NCI-H146 treated with DMSO at 0.1 percent for 48 hours (cell line): Measurements from ENCODE around the gene MUC4.

Source experiments
- DNase-seq: peaks from one replicate; lab custom pipeline; 2025; ENCODE audit not compliant: unreplicated experiment; lab: John Stamatoyannopoulos, UW

MUC4 gene, protein sequence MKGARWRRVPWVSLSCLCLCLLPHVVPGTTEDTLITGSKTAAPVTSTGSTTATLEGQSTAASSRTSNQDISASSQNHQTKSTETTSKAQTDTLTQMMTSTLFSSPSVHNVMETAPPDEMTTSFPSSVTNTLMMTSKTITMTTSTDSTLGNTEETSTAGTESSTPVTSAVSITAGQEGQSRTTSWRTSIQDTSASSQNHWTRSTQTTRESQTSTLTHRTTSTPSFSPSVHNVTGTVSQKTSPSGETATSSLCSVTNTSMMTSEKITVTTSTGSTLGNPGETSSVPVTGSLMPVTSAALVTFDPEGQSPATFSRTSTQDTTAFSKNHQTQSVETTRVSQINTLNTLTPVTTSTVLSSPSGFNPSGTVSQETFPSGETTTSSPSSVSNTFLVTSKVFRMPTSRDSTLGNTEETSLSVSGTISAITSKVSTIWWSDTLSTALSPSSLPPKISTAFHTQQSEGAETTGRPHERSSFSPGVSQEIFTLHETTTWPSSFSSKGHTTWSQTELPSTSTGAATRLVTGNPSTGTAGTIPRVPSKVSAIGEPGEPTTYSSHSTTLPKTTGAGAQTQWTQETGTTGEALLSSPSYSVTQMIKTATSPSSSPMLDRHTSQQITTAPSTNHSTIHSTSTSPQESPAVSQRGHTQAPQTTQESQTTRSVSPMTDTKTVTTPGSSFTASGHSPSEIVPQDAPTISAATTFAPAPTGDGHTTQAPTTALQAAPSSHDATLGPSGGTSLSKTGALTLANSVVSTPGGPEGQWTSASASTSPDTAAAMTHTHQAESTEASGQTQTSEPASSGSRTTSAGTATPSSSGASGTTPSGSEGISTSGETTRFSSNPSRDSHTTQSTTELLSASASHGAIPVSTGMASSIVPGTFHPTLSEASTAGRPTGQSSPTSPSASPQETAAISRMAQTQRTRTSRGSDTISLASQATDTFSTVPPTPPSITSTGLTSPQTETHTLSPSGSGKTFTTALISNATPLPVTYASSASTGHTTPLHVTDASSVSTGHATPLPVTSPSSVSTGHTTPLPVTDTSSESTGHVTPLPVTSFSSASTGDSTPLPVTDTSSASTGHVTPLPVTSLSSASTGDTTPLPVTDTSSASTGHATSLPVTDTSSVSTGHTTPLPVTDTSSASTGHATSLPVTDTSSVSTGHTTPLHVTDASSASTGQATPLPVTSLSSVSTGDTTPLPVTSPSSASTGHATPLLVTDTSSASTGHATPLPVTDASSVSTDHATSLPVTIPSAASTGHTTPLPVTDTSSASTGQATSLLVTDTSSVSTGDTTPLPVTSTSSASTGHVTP (N-terminal part only)

DNA sequence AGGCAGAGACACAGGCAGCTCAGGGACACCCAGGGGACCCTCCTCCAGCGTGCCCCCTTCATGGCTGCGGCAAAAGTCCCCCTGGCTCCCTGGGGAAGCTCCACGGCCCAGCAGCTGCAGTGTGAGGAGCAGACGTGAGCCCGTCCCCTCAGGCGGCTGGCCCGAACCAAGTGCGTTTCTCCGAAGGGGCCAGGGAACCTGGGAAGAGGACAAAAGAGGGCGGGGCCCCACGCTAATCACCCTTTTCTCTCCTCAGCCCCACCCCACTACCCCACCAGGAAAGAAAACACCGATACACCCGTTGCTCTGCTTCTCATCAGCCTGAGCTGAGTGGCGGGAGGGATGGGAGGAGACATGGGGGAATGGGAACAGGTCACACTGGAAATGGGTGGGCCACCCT is at the start of gene MUC4:
MUC4 (minus strand) TSS at position 174 of the 400 bp plus-strand sequence; CDS start at position 62, 112 bp downstream.
- DNase-seq, result peak; percentile 68

DNA sequence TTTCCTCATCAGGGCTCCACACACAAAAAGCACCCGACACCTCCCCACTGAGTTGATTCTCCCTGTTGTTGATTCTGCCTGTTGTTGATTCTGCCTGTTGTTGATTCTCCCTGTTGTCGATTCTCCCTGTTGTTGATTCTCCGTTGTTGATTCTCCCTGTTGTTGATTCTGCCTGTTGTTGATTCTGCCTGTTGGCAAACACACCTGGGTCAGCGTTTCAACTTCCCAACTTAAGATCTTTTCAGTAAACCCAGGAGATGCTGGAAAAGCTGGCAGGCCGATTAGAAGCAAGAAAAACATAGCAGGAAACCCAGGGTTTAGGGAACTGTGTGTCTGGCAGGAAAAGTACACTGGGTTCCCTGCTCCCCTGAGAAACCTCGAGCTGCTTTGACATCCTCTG is 48.7 kb upstream of the MUC4 start:
- no peak for DNase-seq

DNA sequence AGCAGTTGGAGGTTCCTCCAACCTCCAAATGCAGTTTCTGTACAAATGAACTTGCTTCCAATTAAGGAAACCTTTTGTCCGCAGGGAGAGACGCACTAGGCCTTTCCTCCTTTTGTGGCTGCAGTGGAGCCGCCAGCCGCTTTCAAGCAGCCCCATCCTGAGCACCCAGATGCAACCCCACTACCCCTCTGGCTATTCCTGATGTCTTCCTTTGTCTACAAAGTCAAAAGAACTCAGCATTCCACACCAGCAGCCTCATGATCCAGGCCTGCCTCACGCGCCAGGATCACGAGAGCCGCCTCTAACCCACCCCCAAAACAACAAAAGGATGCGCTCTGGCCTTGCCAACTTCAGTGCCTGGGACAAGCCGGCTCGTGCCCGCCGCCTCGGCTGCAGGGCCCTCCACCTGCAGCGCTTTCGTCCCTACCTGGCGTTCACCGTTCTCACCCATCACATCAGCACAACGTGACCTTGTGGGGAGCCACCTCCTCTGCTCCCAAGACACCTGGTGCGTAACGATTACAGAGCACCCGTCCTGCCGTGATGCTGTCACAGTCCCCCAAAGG is 48.2 kb upstream of the MUC4 start:
- DNase-seq, result no peak

DNA sequence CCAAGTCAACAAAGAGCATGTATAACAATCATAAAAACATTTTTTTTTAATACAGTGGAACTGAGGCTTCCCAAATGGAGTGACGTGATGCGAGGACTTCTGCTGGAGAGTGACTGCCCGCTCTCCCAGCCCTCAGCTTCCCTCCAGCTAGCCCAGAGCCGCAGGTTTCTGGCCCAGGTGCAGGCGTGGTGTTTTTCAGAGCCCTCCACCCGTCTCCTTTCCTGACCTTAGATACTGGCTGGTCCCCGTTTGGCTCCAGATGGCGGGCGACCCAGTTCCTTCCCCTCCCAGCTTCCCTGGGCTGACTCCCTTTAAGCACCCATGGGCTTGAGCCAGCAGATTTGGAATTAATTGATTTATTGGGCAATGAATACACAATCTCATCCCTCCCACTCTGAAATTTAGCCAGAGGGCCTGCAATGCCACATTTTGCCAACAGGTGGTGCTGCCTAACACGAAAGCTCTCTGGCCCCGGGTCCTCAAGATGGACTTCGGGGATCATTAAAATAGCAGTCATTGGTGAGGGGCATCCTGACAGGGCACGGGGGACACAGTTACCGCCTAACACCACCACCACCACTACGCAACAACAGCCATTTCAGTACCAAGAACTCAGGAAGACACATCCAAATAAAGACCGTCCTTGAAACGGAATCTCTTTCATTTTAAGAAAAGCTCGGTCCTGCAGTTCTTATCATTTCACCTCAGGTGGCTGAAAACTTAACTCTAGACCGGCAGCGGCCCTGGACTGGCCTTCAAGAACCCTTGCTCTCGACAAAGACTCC is 47.5 kb upstream of the MUC4 start:
- DNase-seq, result peak; percentile 68

DNA sequence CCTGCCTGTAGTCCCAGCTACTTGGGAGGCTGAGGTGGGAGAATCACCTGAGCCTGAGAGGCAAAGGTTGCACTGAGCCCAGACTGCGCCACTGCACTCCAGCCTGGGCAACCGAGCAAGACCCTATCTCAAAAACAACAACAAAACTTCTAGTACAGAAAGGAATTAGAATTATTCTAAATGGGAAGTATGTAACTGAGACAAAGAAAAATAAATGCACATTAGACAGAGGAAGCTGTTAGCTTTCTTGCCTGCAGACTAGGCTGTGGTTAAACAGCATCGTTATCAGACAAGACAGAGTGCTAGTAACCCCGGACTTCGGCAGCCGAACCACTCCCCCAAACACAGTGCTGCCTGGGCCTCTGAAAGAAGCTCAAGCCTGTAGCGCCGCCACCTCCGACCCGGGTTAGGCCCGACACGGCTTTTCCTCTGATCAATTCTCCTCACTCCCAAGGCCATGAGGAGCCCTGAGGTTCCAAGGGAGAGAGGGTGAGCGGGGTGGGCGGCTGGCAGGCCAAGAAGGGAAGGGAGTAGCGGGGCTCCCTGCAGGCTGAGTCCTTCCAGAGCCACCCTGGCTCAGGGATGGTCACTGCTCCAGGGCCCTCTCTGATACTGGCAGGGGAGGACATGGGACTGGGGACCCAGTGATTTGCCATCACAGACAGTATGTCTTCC is 44.8 kb upstream of the MUC4 start:
- DNase-seq, result no peak

DNA sequence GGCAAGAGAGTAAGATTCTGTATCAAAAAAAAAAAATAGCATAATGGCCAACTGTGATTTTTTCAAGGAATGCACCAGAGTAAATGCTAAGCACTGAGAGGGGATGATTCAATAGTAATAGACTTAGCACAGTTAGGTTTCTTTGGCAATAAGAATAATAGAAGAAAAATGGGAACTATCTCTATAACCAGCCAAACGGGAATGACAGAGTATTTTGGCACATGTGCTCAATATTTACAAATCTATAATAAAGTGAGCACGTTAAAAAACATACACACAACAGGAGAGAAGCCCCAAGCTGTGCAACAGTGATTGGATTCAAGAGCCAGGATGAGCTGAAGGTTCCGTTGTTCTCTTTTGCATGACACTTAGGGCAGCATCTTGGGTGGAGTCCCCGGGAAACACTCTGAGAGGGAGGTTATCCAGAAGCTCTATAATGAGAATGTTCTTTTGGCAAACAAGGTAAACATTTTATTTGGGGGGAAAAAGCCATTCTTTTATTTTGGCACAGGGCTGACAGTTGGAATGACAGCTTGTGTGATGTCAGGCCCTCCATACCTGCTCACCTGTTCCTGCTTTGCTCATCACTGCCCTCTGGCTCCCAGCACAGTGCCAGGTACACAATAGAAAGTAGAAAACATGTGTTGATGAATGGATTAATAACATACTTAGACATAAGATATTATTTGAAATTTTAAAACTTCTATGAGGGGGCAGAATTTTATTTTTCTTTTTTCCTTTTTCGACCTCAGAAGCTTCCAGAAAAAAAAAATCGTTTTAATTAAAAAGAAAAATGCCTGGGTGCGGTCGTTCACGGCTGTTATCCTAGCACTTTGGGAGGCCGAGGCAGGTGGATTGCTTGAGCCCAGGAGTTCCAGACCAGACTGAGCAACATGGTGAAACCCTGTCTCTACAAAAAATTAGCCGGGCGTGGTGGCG is 44.0 kb upstream of the MUC4 start:
- no peak for DNase-seq

DNA sequence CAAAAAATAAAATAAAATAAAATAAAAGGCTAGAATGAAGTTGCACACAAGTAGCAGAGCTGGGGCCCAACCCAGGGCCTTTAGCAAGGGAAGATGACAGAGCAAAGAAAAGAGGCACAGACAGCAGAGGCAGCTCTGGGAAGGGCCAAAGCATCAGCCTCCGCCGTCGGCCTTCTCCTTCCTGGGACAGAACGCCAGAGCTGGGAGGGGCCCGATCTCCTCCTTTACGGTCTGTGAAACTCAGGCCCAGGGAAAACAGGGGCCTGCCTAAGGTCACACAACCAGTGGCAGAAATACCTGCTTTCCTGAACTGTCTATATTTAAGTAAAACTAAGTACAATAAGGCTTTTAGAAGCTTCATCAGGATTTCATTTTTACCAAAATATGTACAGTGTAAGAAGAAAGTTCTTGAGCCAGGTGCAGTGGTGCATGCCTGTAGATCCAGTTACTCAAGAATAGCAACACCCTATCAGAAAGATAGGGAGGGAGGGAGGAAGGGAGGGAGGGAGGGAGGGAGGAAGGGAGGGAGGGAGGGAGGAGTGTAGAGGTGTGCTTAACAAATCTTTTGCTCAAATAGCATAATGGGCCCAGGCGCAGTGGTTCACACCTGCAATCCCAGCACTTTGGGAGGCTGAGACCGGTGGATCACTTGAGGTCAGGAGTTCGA is 43.0 kb upstream of the MUC4 start:
- DNase-seq, result no peak

DNA sequence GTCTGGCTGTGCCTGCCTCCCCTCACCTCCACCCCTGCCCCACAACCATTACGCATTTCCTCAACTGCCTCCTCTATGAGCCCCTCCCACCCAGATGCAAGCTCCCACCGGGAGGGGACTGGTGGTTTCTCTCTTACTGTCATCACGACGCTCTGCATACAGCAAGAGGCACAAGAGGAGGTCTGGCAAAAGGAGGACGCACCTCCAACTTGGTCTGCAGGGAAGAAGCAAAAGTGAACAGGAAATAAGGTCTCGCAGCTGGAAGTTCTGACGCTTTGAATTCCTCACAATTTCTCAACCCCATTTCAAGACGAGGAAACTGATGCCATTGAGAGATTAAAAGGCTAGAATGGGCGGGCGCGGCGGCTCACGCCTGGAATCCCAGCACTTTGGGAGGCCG is 42.3 kb upstream of the MUC4 start:
- DNase-seq, result no peak

DNA sequence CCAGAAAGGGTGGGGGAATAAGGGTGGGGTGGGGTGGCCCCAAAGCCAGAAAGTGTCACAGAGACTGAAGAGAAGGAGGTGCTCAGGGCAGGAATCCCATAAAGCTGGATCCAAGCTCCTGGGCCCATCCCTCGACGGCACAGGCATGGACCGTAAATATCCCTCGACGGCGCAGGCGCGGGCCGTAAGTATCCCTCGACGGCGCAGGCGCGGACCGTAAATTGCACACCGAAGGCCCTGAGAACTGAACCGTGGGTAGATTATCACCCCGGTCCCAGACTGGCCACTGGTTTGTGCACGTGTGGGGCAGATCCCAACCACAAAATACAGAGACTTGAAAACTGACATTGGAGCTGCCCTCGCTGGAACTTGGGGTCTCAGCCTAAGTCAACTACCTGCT is 41.3 kb upstream of the MUC4 start:
- no peak for DNase-seq

DNA sequence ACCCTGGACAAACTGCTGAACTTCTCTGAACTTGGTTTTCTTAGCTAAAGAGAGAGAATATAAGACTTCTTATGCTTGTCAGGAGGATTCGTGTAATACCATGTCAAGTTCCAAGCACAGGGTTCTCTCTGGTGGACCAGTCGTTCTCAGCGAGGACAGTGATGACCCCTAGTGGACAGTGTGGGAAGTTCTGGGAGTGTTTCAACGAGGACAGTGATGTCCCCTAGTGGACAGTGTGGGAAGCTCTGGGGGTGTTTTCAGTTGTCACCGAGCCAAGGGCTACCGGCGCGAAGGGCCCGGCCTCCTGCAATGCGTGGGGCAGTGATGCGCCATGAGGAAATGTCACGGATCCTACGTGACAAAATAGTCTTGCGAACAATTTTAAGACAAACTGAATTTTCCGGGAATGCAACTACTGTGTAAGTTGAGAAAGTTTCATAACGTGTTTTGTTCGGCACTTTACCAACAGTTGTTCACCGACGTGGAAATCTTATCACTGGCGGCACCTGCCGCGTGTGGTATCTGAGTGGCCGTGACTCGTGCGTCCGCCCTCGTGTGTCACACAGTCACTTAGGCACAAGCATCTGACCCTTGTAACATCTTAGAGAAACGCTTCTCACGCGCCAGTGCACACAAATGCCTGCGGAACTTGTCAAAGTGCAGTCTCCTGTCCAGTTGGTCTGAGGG is 39.3 kb upstream of the MUC4 start:
- DNase-seq, result peak; percentile 81

DNA sequence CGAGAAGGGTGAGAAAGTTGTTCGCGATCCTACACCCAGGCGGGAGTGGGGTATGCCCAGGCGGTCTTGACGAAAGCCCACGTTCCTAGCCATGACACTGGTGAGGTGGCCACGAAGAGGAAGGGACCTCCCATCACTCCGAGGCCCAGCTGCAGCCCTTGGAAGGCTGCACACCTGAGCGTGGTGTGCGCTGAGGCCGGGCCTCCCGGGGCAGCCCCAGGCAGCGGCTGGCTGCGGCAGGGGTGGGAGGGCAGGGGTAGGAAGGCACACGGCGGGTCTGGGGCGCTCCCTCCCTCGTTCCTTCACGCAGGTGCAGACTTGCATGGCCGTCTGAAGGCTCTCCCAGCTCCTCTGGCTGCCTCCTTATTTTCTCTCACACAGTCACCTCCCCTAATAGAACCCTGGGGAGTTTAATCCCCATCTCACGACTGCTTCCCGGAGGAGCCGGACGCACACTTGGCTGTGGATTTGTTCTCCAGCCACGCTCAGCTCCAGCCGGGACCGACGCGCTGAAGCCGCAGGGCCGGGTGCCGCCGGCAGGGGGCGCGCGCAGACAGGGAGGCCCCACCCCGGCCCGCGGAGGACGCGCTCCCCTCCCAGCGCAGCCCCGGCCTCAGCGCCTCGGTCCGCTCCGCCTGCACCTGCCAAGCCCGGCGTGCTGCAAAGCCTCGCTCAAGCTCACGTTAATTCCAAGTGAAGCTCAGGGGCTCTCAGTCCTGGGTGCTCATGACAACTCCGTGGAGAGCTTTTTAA is 37.8 kb upstream of the MUC4 start:
- peak; percentile 54 for DNase-seq

DNA sequence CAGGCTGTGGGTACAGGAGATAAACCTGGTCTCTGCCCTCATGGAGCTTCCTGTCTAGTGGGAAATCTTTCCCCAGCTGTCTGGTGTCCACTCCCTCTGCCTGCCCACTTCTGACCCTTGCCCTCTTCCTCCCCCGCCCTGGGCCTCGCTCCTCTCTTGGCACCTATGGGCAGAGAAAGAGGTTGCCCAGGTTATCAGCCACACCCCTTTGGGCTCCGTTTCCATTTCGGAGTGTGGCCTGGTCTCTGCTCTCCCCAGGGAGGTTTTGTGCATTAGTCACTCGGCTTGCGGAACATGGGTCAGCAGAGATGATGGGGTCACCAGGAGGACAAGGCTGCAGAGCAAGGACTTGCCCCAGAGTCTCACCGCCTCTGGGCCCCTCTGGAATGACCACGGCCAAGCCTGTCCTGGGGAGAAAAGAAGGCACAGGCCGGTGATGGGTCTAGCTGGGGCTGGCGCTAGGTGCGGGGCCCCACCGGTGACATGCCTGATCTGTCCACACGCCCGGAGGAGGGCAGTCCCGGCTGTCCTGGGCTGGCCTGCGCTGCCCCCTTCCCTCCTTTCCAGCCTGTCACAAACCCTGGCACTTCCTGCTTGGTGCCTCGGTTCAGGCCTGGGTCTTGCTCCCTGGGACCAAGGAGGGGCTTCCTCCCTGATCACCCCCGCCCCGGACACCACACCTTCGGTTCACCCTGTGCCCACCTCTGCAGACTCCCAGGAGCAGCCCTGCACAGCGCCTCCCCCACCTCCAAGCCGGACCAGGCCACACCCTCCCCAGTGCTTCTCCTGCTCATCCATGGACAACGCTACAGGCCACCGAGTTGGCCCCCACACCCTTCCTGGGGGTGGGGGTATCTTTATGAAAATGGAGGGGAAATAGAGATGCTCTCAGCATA is 35.6 kb upstream of the MUC4 start:
- DNase-seq, result no peak

DNA sequence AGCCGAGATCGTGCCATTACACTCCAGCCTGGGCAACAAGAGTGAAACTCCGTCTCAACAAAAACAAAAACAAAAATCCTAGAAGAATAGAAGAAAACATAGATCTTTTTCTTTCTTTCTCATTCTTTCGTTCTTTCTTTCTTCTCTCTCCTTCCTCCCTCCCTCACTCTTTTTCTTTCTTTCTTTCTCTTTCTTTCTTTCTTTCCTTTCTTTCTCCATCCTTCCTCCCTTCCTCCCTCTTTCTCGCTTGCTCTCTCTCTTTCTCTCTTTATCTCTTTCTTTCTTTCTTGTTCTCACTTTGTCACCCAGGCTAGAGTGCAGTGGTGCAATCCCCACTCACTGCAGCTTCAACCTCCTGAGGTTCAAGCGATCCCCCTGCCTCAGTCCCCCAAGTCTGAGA is 33.8 kb upstream of the MUC4 start:
- no peak for DNase-seq

DNA sequence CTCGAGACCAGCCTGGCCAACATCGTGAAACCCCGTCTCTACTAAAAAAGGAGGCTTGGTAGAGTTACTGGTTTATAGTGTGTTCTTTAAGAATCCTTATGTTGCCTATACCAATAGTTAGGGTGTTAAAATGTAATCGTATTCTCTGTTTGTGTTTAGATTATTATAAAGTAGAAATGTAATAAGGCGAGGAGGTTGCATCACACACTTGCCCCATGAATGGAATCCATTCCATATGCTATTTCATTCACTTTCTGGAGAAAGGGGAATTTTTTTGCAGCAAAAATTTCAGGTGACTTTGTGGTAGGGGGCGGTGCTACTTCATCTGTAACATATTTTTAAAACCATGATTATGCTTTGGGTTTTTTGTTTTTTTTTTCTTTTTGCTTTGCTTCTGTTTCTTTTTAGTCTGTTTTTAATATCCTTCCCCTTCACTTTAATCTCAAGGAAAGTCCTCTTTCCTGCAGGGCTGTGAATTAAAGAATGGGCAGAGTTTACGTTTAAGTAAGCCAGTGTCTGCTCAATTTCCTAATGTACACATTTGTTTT is 33.0 kb upstream of the MUC4 start:
- DNase-seq, result no peak

DNA sequence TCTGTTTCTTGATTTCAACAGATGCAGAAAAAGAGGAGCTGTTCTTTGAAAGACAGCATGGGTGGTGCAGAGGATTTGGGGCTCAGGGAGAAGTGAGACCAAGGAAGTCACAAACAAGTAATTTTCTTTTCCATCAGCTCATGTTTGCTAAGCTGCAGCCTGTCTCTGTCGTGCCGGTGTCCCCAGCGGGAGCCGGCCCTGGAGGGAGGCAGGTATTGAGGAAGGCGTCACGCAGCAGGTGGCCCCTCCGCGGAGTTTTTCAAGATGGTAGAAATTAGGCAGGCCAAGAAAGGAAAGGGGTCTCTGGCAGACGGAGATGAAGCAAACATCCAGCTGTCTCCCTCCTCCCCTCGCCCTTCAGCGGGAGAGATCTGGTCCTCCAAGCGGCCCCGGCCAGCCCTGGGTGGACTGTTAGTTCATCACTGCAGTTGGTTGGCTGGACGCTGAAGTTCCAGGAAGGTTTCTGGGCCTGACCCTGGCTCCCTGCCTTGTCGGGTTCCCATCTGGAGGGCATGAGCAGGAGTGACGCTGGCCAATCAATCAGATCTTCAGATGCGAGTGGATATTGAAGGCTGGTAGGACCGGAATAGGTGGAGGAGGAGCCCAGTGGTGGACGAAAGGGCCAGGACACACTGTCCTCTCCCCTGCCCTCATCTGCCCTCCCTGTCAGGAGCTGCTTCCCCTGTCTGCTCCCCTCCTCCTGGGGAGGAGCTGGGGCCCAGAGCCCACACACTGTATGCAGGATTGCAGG is 27.7 kb upstream of the MUC4 start:
- peak; percentile 61 for DNase-seq
